Peyer's patch (tissue), 4 donors: ENCODE data around the gene PCDHB4. TPM values are rescaled to one million over a fixed set of nuclear protein-coding genes. Genes with fewer than 3 reads are reported as not detected.

ENCODE experiments used
- DNase-seq, 3 donors: peaks; one replicate each; pipeline ENCODE4 v3.0.0-alpha.2; 2017 to 2019
- H3K27ac ChIP-seq, 4 donors: fragments of 200-600 bp; sonication (generic); one replicate each; pipeline ENCODE4 v1.5.1; 2016 to 2019
- H3K27me3 ChIP-seq, 2 donors: fragments of 200-600 bp; sonication (generic); one replicate each; pipeline ENCODE4 v1.5.1; 2019
- H3K36me3 ChIP-seq, 3 donors: fragments of 200-600 bp; sonication (generic); one replicate each; pipeline ENCODE4 v1.5.1; 2016 to 2019
- H3K4me1 ChIP-seq, 4 donors: fragments of 200-600 bp; sonication (generic); one replicate each; pipeline ENCODE4 v1.5.1; 2016 to 2019
- H3K4me3 ChIP-seq, 4 donors: fragments of 200-600 bp; sonication (generic); 1 replicate in 3 of 4; 2 replicates in 1 of 4; pipeline ENCODE4 v1.5.1; 2016 to 2019; ENCODE audit warnings: mild to moderate bottlenecking in 1 of 4
- H3K9me3 ChIP-seq, 4 donors: fragments of 200-600 bp; sonication (generic); one replicate each; pipeline ENCODE4 v1.5.1; 2016 to 2019; ENCODE audit warnings: mild to moderate bottlenecking in 1 of 4
- CTCF ChIP-seq, 6 experiments: fragments of 450-650 bp in 4 of 6; fragments of 200-600 bp in 2 of 6; sonication (generic) in 1 of 6; IDR thresholded peaks; one replicate each; pipeline ENCODE4 v1.5.1; 2017 to 2019; ENCODE audit warnings: antibody characterized with exemption in 6 of 6, mild to moderate bottlenecking in 3 of 6, moderate library complexity in 1 of 6
- POLR2A ChIP-seq, 2 donors: fragments of 450-650 bp; IDR thresholded peaks; one replicate each; pipeline ENCODE4 v1.5.1; 2017; ENCODE audit warnings: antibody characterized with exemption in 2 of 2, mild to moderate bottlenecking in 2 of 2, moderate library complexity in 2 of 2
- total RNA-seq, 4 donors: library from RNA; depleted of rRNA; stranded (reverse); fragments of >200 nt; gene quantifications; one replicate each; pipeline ENCODE4 v1.1.0, GENCODE V29; 2016

Gene PCDHB4
- total RNA-seq: 1 to 10 TPM in 2 of 4 donors, under 1 TPM in 1, not detected in 1; 0.80 to 6.6 (median 1.2) TPM

GRCh38 chr5:141121563-141121962 lies at the start of gene PCDHB4:
Gene PCDHB4 (plus strand): TSS chr5:141121818. CDS start chr5:141121999, 181 bp downstream.
- no peaks in the 10 kb centered on the region for H3K36me3 ChIP-seq
- TF ChIP-seq CTCF (IDR thresholded peaks at IDR 0.05) (no peak), POLR2A (IDR thresholded peaks at IDR 0.05) (no peak)
- H3K27me3 ChIP-seq: no peaks in the 10 kb centered on the region
- peaks cover 0 to 11% (median 0%) of the 10 kb centered on the region in 4 donors for H3K9me3 ChIP-seq
- no peak within 1 kb of the TSS for H3K27ac ChIP-seq
- no peak for DNase-seq
- H3K4me3 ChIP-seq: peak within 1 kb of the TSS in 2 of 4 donors; percentile 2 to 18
- H3K4me1 ChIP-seq: no peaks in the 10 kb centered on the region

GRCh38 chr5:141077826-141078225 lies 43.8 kb upstream of the PCDHB4 start:
- H3K4me1 ChIP-seq: no peaks in the 10 kb centered on the region
- H3K27ac ChIP-seq: no peak overlapping the region
- H3K9me3 ChIP-seq: no peaks in the 10 kb centered on the region
- TF ChIP-seq POLR2A (IDR thresholded peaks at IDR 0.05): no peak
- TF ChIP-seq CTCF (IDR thresholded peaks at IDR 0.05): no peak
- H3K27me3 ChIP-seq: no peaks in the 10 kb centered on the region
- no peak for DNase-seq
- H3K36me3 ChIP-seq: no peaks in the 10 kb centered on the region
- no peak overlapping the region for H3K4me3 ChIP-seq

- Histone ChIP-seq H3K9me3 (no peaks in the 10 kb centered on the region), H3K27ac (no peak overlapping the region), H3K4me3 (no peak overlapping the region), H3K4me1 (no peaks in the 10 kb centered on the region), H3K27me3 (no peaks in the 10 kb centered on the region), H3K36me3 (no peaks in the 10 kb centered on the region)
- DNase-seq: no peak
- TF ChIP-seq CTCF (IDR thresholded peaks at IDR 0.05) (no peak), POLR2A (IDR thresholded peaks at IDR 0.05) (no peak)
Observed at GRCh38 chr5:141082228-141082627, 39.4 kb upstream of the PCDHB4 start.

- H3K4me1 ChIP-seq: no peaks in the 10 kb centered on the region
- no peak for TF ChIP-seq POLR2A (IDR thresholded peaks at IDR 0.05)
- TF ChIP-seq CTCF (IDR thresholded peaks at IDR 0.05): peak in 2 of 6 experiments; percentile 16 to 19
- no peaks in the 10 kb centered on the region for H3K36me3 ChIP-seq
- H3K4me3 ChIP-seq: peak overlapping the region in 3 of 4 donors; percentile 9 to 39 (median 31)
- no peak overlapping the region for H3K27ac ChIP-seq
- H3K9me3 ChIP-seq: peaks cover 0 to 2% (median 0%) of the 10 kb centered on the region in 4 donors
- no peaks in the 10 kb centered on the region for H3K27me3 ChIP-seq
- no peak for DNase-seq
Observed at GRCh38 chr5:141084487-141084989, 37.1 kb upstream of the PCDHB4 start.

GRCh38 chr5:141094481-141095262 lies 26.9 kb upstream of the PCDHB4 start, which contains the start of gene PCDHB2:
Gene PCDHB2 (plus strand): TSS chr5:141094615. CDS start chr5:141094791, 176 bp downstream.
- no peaks in the 10 kb centered on the region for H3K27me3 ChIP-seq
- no peak for DNase-seq
- no peaks in the 10 kb centered on the region for H3K36me3 ChIP-seq

More at GRCh38 chr5:141094481-141095262, 26.9 kb upstream of the PCDHB4 start, which contains the start of gene PCDHB2:
- Histone ChIP-seq H3K4me3 (peak within 1 kb of the TSS in 1 of 4 donors; percentile 19), H3K9me3 (peaks cover 0 to 10% (median 5%) of the 10 kb centered on the region in 4 donors), H3K27ac (no peak within 1 kb of the TSS), H3K4me1 (no peaks in the 10 kb centered on the region)
- no peak for TF ChIP-seq POLR2A (IDR thresholded peaks at IDR 0.05)
- TF ChIP-seq CTCF (IDR thresholded peaks at IDR 0.05): no peak
